K562 (cell line): ENCODE data around the gene ANXA4. TPM values are rescaled to one million over a fixed set of nuclear protein-coding genes. Genes with fewer than 3 reads are reported as not detected.

Experiments
- ARID2 ChIP-seq: fragments of 450-650 bp; IDR thresholded peaks from 2 replicates; pipeline ENCODE4 v1.6.1; 2017; ENCODE audit warnings: antibody characterized with exemption, mild to moderate bottlenecking
- CBFA2T3 ChIP-seq: fragments of 450-650 bp; IDR thresholded peaks from 2 replicates; pipeline ENCODE4 v1.6.1; 2017
- SIN3B ChIP-seq: fragments of 450-650 bp; IDR thresholded peaks from 2 replicates; pipeline ENCODE4 v1.6.1; 2017; ENCODE audit warnings: low read depth, mild to moderate bottlenecking, moderate library complexity
- TAF15 ChIP-seq: fragments of 200-400 bp; formaldehyde crosslinking; IDR thresholded peaks from 2 replicates; pipeline ENCODE4 v1.6.1; 2017; ENCODE audit warnings: mild to moderate bottlenecking, low read depth, low read length, moderate library complexity
- TCF7L2 ChIP-seq: fragments of 150-350 bp; IDR thresholded peaks from 2 replicates; pipeline ENCODE4 v1.6.1; 2016; ENCODE audit warnings: low read depth, mild to moderate bottlenecking, low read length, moderate library complexity
- ZNF23 ChIP-seq: fragments of 250-450 bp; sonication (Bioruptor Pico); IDR thresholded peaks from 2 replicates; pipeline ENCODE4 v1.4.0; 2020; ENCODE audit warnings: mild to moderate bottlenecking
- polyA plus RNA-seq, 8 experiments: library from polyadenylated mRNA; depleted of rRNA in 4 of 8; stranded (reverse) in 5 of 8; unstranded in 3 of 8; fragments of >200 nt; fragmentation: Nextera tagmentation in 2 of 8; fragmentation: Illumina TruSeq in 1 of 8; extraction: Ambion mirVana in 2 of 8; extraction: Trizol in 1 of 8; gene quantifications; 2 replicates each; pipeline versions ENCODE4 v1.2.1 to v1.2.3, GENCODE V29; 2011 to 2014; ENCODE audit warnings: inconsistent platforms in 1 of 8, missing spikeins in 1 of 8
- total RNA-seq, 7 experiments: library from RNA; depleted of rRNA in 6 of 7; stranded (reverse); fragments of >200 nt in 6 of 7; fragmentation: Illumina TruSeq in 2 of 7; extraction: Trizol in 2 of 7; gene quantifications; 2 replicates each; pipeline versions ENCODE4 v1.2.1 to v1.2.3, GENCODE V29; 2011 to 2021; ENCODE audit warnings: low replicate concordance in 1 of 7
- TF ChIP-seq, protein P1 (sequence below): fragments of 450-650 bp; IDR thresholded peaks from 2 replicates; pipeline ENCODE4 v1.6.1; 2017; ENCODE audit warnings: antibody characterized with exemption, mild to moderate bottlenecking
- TF ChIP-seq, protein P2 (sequence below): fragments of 250-450 bp; sonication (Bioruptor Pico); IDR thresholded peaks from 2 replicates; pipeline ENCODE4 v1.5.0; 2021; ENCODE audit warnings: mild to moderate bottlenecking, moderate library complexity
- TF ChIP-seq, protein P3 (sequence below), 2 experiments: IDR thresholded peaks; 2 replicates each; pipeline ENCODE4 v1.6.1; 2012; ENCODE audit warnings: improper control_type of control experiment in 2 of 2, low read depth in 2 of 2, low read length in 2 of 2, borderline replicate concordance in 1 of 2

Gene ANXA4
- total and polyA plus RNA-seq, 9 of the 15 experiments (the other 6 are each of a cell fraction or from before 2014, with no cell fraction given): 3.4 to 13.6 (median 11.6) TPM

DNA sequence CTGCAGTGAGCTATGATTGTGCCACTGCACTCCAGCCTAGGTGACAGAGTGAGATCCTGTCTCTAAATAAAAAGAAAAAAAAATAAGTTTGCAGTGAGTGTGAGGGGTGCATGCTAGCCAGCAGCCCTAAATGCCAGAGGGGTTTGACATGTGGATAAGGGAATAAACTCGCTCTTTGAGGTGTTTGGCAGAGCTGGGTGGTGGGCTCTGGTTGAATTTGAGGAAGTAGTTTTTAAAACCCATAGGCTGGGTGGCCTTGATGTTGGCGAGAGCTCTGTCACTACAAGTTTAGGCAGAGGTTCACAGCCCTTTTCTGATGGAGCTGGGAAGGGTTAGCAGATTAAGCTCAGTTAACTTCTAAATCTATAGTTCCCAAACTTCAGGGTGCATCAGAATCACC is 3.1 kb downstream of the ANXA4 start (continued):
- TF ChIP-seq, protein P1, sequence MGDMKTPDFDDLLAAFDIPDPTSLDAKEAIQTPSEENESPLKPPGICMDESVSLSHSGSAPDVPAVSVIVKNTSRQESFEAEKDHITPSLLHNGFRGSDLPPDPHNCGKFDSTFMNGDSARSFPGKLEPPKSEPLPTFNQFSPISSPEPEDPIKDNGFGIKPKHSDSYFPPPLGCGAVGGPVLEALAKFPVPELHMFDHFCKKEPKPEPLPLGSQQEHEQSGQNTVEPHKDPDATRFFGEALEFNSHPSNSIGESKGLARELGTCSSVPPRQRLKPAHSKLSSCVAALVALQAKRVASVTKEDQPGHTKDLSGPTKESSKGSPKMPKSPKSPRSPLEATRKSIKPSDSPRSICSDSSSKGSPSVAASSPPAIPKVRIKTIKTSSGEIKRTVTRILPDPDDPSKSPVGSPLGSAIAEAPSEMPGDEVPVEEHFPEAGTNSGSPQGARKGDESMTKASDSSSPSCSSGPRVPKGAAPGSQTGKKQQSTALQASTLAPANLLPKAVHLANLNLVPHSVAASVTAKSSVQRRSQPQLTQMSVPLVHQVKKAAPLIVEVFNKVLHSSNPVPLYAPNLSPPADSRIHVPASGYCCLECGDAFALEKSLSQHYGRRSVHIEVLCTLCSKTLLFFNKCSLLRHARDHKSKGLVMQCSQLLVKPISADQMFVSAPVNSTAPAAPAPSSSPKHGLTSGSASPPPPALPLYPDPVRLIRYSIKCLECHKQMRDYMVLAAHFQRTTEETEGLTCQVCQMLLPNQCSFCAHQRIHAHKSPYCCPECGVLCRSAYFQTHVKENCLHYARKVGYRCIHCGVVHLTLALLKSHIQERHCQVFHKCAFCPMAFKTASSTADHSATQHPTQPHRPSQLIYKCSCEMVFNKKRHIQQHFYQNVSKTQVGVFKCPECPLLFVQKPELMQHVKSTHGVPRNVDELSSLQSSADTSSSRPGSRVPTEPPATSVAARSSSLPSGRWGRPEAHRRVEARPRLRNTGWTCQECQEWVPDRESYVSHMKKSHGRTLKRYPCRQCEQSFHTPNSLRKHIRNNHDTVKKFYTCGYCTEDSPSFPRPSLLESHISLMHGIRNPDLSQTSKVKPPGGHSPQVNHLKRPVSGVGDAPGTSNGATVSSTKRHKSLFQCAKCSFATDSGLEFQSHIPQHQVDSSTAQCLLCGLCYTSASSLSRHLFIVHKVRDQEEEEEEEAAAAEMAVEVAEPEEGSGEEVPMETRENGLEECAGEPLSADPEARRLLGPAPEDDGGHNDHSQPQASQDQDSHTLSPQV: no peak
- TF ChIP-seq SIN3B (no peak), ARID2 (no peak), TAF15 (no peak), ZNF23 (CRISPR knock-in tag) (no peak), TCF7L2 (no peak), CBFA2T3 (no peak)
- TF ChIP-seq, protein P2, sequence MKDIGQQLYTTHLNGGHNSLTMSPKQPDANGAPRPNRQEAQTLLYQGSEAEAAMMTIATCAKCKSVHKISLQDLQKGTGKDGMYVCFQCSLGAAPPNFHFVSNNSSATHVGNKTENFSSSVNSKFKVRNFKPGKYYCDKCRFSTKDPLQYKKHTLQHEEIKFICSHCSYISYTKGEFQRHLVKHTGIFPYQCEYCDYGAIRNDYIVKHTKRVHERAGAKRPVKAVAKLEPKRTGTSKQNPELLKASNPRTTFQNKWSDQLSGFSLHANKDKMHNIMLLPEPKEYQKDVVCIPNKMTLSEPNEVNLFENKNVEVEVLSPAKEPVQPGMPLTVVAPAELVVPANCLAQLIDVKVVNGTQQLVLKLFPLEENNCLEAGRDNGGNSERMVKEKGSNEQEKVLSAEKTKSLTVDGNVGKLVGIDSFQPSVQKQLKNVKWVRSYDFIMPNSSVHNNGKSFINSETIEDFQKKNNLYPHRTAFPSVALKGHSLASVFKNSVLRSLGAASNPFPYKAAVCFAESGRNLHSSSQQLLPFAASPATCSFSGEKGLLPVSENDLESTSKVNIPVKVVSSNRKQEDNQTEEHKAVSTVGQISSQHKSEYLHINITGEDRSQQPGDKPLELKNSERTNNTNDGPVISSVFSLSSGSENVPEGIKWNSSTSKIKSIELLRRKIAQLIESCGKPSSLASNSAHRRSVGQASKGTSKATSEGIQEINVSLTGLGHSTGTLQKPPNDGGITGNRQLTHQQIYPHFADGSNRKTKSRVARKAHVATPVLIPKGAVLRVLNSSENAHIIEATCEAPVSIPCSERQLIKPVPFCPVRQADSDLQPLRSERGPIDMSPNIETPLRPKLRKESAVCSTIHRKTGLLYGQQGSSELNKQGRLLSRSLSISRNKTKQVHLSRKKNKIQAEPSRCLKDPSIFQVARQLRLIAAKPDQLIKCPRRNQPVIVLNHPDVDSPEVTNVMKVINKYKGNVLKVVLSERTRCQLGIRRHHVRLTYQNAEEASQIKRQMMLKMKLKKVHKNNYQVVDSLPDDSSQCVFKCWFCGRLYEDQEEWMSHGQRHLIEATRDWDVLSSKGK (CRISPR knock-in tag): no peak
- TF ChIP-seq, protein P3, sequence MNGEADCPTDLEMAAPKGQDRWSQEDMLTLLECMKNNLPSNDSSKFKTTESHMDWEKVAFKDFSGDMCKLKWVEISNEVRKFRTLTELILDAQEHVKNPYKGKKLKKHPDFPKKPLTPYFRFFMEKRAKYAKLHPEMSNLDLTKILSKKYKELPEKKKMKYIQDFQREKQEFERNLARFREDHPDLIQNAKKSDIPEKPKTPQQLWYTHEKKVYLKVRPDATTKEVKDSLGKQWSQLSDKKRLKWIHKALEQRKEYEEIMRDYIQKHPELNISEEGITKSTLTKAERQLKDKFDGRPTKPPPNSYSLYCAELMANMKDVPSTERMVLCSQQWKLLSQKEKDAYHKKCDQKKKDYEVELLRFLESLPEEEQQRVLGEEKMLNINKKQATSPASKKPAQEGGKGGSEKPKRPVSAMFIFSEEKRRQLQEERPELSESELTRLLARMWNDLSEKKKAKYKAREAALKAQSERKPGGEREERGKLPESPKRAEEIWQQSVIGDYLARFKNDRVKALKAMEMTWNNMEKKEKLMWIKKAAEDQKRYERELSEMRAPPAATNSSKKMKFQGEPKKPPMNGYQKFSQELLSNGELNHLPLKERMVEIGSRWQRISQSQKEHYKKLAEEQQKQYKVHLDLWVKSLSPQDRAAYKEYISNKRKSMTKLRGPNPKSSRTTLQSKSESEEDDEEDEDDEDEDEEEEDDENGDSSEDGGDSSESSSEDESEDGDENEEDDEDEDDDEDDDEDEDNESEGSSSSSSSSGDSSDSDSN (IDR thresholded peaks at IDR 0.05; ENCODE audit: borderline replicate concordance in 1 of 2, low read depth in 2 of 2, low read length in 2 of 2): no peak
